NCI-H146 (cell line): ENCODE data around the gene NKX1-2.

Source experiments
- DNase-seq: peaks from one replicate; lab custom pipeline; 2025; lab: John Stamatoyannopoulos, UW

Gene NKX1-2

DNA sequence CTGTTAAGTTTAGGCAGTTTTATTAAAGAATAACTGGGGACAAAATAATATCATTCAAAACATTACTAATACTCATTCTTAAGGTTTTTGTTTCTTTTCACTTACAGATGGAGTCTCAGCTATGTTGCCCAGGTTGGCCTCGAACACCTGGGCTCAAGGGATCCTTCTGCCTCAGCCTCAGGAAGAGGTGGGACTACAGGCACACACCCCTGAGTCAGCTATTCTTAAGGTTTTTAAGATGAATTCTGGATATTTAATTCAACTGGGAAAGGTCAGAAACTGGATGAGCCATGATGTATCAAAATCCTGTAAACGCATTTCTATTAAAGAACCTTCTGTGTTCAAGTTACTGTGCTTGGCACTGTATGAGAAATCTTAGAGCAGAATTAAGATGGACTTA lies 34.6 kb downstream of the NKX1-2 start:
- no peak for DNase-seq

DNA sequence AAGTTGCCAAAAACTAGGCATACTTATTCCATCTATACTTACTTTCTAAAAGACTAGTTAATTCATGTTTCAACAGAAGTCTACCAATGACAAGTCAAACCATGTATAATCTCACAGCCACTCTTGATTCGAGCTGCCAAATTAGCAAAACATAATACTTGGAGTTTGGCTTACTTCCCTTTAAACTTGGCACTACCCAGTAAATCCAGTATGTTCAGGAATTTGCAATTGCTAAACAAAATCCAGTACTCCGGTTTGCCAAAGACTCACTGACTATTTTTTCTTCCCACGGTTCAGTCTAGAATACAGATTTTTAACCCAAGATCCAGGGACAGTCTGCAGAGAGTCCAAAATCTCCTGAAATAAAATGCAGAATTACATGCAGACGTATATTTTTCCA lies 35.8 kb downstream of the NKX1-2 start:
- DNase-seq = no peak

DNA sequence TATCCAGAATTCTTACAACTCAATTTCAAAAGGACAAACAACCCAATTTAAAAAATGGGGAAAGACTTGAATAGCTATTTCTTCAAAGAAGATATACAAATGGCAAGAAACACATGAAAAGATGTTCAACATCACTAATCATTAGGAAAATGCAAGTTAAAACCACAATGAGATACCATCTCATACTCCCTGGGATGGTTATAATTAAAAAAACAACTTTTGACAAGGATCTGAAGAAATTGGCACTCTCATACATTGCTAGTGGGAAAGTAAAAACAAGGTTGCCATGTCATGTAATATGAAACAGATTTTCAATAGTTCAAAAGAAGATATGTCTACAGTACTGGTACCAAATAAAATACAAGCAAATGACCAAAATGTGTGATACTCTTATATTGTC lies 40.1 kb downstream of the NKX1-2 start:
- DNase-seq = no peak

- DNase-seq = no peak
These were observed 41.5 kb downstream of the NKX1-2 start for GRCh38 chr10:124408357-124408756.

DNA sequence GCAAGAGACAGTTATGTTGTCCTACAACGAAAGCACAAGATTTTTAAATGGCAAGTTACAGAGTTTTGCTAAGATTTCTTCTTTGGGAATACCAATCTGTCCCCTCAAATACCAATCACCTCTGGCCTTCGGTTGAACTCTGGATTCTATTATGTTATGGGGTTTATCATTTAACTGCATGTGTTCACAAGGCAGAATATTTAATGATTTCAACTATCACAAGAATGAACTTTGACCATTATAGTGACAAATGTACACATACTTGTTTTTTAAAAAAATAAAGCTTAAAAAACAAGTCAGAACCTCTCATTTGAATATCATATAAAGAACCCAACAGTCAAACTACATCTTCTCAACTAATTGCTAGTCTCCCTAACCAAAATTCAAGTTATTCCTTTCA lies 42.4 kb downstream of the NKX1-2 start:
- DNase-seq = no peak

DNA sequence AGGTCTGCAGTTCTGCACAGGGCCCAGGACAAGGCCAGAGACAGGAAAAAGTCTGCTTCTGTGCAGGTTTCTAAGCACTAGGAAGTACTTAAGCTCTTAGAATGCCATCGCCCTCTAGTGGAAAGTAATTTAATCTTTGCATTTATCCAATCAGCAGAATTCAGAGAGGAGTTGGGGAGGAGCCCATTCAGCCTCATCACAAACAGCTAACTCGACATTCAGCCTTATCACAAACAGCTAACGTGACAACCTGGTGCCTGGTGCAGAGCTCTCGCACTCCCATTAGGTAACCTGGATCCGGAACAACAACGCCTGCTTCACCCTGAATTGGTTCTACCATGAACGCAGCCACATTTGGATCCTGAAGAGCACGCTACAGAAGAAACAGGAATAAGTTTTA lies 46.3 kb downstream of the NKX1-2 start:
- peak; percentile 74 for DNase-seq

- no peak for DNase-seq
These were observed 47.6 kb downstream of the NKX1-2 start for GRCh38 chr10:124402273-124402672.

DNA sequence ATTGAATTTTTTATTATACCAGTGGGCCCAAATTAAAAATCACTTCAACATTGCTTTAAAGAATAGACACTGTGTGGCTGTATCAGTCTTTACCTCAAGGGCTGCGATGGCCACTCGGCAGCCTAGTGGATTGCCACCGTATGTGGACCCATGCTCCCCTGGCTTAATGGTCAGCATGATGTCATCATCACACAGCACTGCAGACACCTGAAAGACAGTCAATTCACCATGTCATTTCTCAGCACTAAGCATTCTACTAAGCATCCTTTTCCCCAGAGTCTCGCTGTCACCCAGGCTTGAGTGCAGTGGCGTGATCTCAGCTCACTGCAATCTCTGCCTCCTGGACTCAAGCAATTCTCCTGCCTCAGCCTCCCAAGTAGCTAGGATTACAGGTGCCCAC lies 48.2 kb downstream of the NKX1-2 start:
- DNase-seq = no peak
